Kidney epithelial cell (primary cell): ENCODE data around the gene TMEM151B. TPM values are rescaled to one million over a fixed set of nuclear protein-coding genes. Genes with fewer than 3 reads are reported as not detected.
A peak's percentile ranks its signal among the peaks of the same experiment; 100 is the strongest.

Experiments
- DNase-seq: peaks from one replicate; pipeline ENCODE4 v3.0.0-alpha.2; 2010; ENCODE audit warnings: low read depth
- H3K27me3 ChIP-seq: 2 replicates; pipeline ENCODE4 v1.6.0; 2011; ENCODE audit warnings: low read length; ENCODE audit not compliant: control insufficient read depth, insufficient read depth
- H3K36me3 ChIP-seq: 2 replicates; pipeline ENCODE4 v1.5.1; 2011; ENCODE audit warnings: low read length; ENCODE audit not compliant: control insufficient read depth, insufficient read depth
- H3K4me3 ChIP-seq: 2 replicates; pipeline ENCODE4 v1.5.1; 2011; ENCODE audit warnings: low read depth, mild to moderate bottlenecking, control low read depth, low read length
- CTCF ChIP-seq: IDR thresholded peaks from 2 replicates; pipeline ENCODE4 v1.5.1; 2011; ENCODE audit warnings: mild to moderate bottlenecking, moderate library complexity, low read length, control low read depth, inconsistent platforms; ENCODE audit not compliant: insufficient read depth, poor library complexity, severe bottlenecking
- total RNA-seq: library from RNA; depleted of rRNA; stranded (reverse); fragments of >200 nt; gene quantifications from 2 replicates; pipeline ENCODE4 v1.2.3, GENCODE V29; 2015

The TMEM151B gene
- total RNA-seq, 1 donor from 2014 or later, result 0.13 TPM

GRCh38 chr6:44265007-44265721, 5.1 kb upstream of the TMEM151B start, which contains the start of gene NFKBIE:
TSS of gene NFKBIE (minus strand) at chr6:44265551. CDS start at chr6:44265346, 205 bp downstream.
- Histone ChIP-seq H3K27me3 (peaks cover 21% of the 10 kb centered on the region), H3K36me3 (no peaks in the 10 kb centered on the region), H3K4me3 (peak within 1 kb of the TSS; percentile 70)
- peak; percentile 74 for DNase-seq
- peak; percentile 31 for TF ChIP-seq CTCF

- peaks cover 23% of the 10 kb centered on the region for H3K27me3 ChIP-seq
- no peaks in the 10 kb centered on the region for H3K36me3 ChIP-seq
- TF ChIP-seq CTCF, result no peak
- DNase-seq, result no peak
- H3K4me3 ChIP-seq, result no peak overlapping the region
Observed at GRCh38 chr6:44265722-44266233, 4.5 kb upstream of the TMEM151B start.

- Histone ChIP-seq H3K36me3 (no peaks in the 10 kb centered on the region), H3K4me3 (no peak overlapping the region), H3K27me3 (peaks cover 28% of the 10 kb centered on the region)
- no peak for TF ChIP-seq CTCF
- DNase-seq, result no peak
Observed at GRCh38 chr6:44266347-44266746, 3.9 kb upstream of the TMEM151B start.

GRCh38 chr6:44267252-44267651, 3.0 kb upstream of the TMEM151B start:
- DNase-seq, result no peak
- no peak for TF ChIP-seq CTCF

GRCh38 chr6:44268095-44268628, 2.1 kb upstream of the TMEM151B start:
- Histone ChIP-seq H3K4me3 (no peak overlapping the region), H3K36me3 (no peaks in the 10 kb centered on the region), H3K27me3 (peaks cover 46% of the 10 kb centered on the region)
- TF ChIP-seq CTCF, result peak; percentile 93
- DNase-seq, result no peak

More at GRCh38 chr6:44267252-44267651, 3.0 kb upstream of the TMEM151B start:
- Histone ChIP-seq H3K36me3 (no peaks in the 10 kb centered on the region), H3K27me3 (peaks cover 37% of the 10 kb centered on the region), H3K4me3 (no peak overlapping the region)
